ENCODE measurements around the gene GUCA1A.
"Not testable (repeated sequence)": the region's sequence is repeated elsewhere in the genome, so short reads cannot be mapped to it uniquely, and the experiment has no call there.

Gene GUCA1A

DNA sequence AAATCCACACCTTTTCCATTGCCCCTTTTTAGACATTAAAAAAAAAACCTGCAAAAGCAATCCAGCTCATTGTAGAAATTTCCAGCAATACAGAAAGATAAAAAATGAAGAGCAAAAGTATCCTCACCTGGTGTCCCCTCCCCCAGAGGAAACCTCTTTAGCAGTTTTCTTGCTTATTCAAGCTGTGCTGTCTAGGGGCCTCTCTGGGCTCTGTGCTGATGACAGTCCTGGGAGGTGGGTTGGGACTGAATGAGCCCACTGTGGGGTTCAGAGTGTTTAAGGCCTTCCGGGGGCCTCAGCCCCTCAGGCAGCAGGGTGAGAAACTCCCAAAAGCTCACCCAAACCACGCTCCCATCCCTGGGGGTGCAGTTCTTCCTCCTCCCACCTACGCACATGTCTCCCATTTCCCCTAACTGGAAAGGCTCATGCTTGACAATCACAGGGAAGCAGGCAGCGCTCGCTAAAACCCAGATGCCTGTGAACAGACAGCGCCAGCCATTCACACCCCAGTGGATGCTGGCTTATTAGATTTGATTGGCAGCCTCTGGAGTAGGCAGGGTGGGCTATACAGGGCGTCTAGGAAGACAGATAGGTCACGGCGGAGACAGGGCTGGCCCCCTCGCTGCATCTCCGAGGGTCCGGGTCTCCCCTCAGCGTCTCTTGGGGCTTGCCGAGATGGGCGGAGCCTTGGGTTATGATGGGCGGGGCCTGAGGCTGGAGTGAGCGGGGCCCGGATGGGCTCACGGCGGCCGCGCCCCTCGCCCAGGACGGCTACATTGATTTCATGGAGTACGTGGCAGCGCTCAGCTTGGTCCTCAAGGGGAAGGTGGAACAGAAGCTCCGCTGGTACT is 4.6 kb downstream of the GUCA1A start:
- DNase-seq (ENCODE audit: low read depth in 2 of 2) = no peak

DNA sequence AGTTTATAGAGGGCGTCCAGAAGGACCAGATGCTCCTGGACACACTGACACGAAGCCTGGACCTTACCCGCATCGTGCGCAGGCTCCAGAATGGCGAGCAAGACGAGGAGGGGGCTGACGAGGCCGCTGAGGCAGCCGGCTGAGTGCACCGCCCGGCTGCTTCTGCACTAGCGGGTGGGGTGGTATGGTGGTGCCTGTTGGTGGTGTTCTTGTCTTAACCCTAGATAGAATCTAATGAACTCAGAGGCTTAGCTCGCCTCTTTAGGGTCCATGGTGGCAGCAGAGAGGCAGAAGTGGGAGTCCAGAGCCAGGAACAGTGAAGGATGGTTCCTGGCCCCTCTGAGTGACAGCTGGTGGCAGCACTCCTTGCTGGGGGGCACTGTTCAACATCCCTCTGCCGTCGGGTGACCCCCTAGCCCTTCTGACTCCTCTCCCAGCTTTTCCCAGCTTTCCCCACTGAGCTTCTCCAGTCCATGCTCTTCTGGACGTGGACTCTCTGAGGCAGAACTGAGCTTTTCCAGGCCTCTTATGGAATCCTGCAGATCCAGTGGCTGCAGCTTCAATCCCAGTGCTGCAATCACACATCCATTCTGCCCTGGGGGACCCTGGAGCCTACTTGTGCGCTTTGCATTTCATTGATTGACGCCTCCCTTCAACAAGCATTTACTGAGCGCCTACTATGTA is 6.2 kb downstream of the GUCA1A start:
- DNase-seq (ENCODE audit: low read depth in 2 of 2) = no peak

DNA sequence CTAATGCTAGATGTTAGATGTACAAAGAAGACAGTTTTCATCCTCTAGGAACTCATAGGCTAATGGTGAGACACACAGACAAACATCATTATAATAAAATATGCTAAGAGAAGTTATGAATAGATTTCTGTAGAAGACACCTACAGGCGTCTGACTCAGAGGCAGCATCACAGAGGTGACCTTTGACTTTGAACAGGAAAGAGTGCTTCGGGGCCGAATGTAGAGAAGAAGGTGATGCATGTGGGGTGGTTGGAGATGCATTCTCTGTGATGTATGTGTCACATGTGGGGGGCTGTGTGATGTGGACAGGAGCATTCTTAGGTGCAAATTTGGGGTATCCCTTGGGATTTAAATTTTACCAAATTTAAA is 6.8 kb downstream of the GUCA1A start:
- no peak for DNase-seq (ENCODE audit: low read depth in 2 of 2)

DNA sequence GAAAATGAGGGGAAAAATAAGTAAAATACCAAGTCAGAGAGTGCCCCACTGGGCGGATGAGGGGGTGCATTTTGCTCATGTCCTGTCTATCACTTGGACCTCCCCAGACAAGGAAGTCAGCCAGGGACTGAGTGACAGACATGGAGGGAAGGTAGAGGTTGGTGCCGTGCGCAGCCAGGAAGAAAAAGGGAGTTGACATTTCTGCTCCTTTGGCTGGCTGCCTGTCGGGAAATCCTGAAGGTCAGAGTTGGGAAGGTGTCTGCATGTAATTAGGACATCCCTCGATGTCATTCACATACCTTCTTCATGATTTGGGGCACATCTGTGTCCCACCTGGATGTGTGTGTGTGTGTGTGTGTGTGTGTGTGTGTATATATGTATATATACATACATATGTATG is 8.9 kb downstream of the GUCA1A start:
- no peak for DNase-seq (ENCODE audit: low read depth in 2 of 2)

DNA sequence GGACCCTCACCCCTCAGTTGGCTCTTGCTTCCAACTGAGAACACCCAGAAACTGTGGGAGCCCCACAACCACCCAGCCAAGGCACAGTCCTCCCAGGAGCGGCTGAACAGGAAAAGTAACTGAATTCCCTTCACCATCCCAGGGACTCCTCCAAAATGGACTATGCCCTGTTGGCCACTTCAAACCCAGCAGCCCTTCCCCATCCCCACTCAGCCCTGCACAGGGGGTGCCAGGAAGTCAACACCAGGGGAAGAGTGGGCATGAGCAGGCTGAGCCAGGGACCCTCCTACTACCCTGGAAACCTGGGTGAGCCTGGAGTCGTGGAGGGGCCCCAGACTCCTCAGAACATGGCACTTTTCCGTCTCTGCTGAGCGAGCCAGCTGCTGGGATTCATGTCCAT is 11.3 kb downstream of the GUCA1A start:
- DNase-seq (ENCODE audit: low read depth in 2 of 2) = no peak

DNA sequence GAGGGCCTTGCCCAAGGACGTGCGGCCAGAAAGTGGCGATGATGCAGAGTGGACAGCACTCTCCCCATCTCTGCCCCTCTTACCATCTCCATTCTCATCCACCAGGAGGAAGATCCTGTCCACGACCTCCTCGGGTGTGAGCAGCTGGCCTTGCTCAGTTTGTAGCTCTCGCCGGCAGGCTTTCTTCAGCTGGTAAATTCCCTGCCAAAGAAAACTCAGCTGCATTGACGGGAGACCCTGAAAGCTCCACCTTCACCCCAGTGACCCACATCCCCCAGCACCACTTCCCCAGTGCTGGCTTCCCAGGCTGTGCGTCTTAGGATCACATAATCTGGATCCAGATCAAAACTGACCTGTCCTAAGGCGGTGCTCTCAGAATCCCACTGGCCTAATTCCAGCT is 12.4 kb downstream of the GUCA1A start:
- no peak for DNase-seq (ENCODE audit: low read depth in 2 of 2)

DNA sequence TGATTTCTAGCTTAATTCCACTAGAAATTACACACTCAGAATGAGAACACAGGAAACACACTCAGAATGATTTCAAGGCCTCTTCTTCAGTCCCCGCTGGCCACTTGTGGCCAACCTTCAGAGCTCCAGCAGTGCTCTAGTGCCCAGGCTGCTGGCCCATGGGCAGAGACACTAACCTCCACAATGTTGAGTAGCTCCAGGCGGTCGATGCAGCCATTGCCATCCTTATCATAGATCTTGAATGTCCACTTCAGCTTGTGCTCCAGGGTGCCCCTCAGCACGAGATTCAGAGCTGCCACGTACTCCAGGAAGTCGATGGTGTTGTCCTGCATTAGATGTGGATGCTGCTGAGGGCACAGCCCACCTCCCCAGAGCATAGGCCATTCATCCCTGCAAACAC is 15.2 kb downstream of the GUCA1A start:
- DNase-seq (ENCODE audit: low read depth in 2 of 2) = no peak

DNA sequence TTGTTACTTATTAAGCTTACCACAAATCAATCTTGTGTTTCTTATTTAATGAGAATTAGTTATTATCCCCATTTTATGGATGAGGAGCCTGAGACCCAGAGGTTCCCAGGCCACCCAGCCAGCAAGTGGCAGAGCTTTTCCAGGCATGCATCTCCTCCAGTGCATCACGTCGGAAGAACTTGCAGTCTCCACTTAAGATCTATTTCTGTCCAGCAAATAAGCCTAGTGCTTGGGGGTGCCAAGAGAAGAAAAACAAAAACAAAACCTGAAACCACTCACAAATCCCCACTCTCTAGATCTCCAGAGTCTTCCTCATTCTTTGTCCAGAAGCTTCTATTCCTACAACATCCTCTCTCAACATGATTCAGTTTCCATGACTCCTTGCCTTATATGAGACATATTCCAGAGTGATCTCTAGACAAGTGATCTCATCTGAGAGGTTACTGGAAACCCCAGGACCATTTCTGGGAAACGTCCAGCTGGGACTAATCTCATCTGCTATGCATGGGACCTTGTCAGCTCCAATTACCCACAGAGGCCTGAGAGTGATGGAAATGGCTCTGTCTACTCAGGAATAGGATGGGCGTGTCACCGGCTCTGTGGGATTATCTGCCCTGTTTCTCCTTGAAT is 17.5 kb downstream of the GUCA1A start:
- no peak for DNase-seq (ENCODE audit: low read depth in 2 of 2)

DNA sequence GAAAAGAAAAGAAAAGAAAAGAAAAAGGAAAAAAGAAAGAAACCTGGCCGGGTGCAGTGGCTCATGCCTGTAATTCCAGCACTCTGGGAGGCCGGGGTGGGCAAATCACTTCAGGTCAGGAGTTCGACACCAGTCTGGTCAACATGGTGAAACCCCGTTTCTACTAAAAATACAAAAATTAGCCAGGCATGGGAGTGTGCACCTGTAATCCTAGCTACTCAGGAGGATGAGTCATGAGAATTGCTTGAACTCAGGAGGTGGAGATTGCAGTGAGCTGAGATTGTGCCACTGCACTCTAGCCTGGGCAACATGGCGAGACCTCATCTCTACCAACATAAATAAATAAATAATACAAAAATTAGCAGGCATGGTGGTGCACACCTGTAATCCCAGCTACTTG is 19.2 kb downstream of the GUCA1A start:
- not testable (repeated sequence) for DNase-seq (ENCODE audit: low read depth in 2 of 2)

DNA sequence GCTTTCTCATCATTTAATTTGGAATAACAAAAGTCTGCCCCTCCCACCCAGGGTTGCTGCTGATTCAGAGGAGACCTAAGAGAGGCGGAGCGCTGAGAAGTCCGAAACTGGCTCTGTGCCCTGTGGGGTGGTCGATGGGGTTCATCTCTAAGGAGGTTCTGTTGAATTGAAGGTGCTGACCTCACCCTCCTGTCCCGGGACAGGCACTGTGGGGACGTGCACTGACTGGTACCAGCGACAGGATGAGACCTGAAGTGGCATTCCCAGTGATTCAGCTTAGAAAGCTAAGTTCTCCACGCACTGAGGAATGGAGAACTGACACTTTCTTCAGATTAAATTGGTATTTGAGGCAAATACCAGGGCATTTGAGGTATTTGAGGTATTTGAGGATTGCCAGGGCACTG is 20.3 kb downstream of the GUCA1A start:
- DNase-seq (ENCODE audit: low read depth in 2 of 2) = no peak

DNA sequence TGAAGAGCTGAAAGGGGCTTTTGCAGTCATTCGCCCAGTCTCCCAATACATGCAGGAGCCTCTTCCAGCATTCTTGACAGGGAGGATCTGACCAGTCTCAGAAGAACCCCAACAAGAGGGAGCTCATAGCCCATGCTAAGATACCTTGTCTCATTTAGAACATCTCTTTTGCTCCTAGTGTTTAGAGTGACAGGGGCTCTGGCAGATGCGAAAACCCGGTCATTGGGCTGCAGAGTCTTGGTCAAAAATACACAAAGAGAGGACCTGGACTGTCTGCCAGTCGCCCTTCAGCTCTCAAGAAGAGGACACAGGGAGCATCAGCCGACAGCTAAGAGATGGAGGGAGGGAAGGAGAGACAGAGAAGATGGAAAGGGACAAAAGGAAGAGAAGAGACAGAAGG is 20.9 kb downstream of the GUCA1A start:
- no peak for DNase-seq (ENCODE audit: low read depth in 2 of 2)

DNA sequence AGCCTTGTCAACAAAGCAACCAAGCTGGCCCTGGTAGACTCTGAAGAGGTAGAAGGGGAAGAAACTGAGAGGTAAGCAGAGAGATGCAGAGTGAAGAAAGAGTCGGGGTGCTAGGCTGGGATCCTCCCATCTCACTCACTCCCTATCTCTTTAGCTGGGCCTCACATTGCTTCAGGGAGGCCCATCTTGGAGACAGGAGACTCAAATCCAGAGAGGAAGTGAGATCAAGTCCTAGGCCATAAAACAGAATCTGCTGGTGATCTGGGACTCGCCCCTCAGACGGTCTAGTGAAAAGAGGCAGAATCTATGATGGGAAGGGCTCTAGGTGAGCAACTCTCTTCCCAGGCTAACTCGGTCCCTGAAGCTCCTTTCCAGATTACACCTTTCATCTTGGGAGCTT is 22.3 kb downstream of the GUCA1A start:
- DNase-seq (ENCODE audit: low read depth in 2 of 2) = no peak

DNA sequence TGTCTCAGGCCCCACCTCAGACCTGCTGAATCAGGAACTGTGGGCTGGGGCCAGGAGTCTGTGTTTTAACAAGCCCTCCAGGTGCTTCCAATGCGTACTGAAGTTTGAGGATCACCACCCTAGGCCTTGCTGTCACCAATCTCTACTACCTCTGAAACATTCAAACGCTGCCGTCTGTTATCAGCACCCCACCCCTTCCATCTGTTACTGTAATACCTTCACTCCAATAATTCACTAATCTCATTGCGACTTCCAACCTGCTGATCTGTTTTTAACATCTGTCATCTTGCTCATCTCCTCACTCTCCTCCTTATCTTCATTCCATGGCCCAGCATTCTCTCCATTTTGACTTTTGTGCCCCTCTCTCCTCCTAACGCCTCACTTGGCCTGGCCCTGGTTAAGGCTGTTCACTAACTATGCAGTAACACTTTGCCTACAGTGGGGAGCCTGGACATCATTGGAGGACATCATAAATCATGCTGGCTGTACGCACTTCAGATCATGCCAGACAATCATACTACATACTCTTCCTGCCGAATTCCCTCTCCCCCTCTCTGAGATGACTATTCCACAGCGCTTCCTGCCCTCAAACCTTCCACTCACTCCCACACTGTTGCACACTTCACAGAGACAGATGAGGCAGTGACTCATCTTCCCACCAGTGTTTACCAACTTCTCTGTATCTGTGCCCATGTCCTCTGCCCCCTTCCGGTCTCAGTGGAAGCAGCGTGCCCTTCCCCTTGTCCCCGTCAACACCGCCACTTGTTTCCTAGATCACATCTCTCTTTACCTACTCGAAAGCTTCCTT is 24.6 kb downstream of the GUCA1A start:
- peak in 1 of 2 donors; percentile 15 for DNase-seq (ENCODE audit: low read depth in 2 of 2)

DNA sequence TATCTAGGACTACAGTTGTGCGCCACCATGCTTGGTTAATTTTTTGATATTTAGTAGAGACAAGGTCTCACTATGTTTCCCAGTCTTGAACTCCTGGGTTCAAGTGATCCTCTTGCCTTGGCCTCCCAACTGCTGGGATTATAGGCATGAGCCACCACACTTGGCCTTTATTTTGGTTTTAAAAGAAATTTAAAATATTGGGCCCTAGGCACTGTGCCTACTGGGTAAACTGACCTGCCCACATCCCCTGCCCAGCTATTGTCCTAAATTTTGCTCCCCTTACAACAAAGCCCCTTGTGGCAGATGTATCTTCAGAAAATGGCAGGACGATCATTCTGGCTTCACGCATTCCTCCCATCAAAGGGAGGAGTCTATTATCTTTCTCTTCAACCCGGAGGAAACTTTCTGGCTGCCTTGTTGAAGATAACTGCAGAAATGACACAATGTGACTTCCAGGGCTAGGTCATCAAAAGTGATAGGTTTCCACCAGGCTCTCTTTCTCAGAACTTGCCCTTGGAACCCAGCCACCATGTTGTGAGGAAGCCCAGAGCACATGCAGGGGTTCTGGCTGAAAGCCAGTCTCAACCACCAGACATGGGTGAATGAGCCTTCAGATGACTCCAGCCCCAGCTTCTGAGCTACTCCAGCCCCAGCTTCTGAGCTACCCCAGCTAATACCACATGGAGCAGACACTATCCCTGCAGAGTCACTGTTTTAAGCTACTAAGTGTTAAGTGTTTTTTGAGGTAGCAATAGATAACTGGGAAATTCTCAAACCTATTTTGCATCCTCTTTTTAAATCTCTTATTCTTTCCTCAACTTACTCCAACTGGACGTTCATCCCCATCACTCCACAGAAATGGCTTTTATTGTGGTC is 26.2 kb downstream of the GUCA1A start:
- no peak for DNase-seq (ENCODE audit: low read depth in 2 of 2)

DNA sequence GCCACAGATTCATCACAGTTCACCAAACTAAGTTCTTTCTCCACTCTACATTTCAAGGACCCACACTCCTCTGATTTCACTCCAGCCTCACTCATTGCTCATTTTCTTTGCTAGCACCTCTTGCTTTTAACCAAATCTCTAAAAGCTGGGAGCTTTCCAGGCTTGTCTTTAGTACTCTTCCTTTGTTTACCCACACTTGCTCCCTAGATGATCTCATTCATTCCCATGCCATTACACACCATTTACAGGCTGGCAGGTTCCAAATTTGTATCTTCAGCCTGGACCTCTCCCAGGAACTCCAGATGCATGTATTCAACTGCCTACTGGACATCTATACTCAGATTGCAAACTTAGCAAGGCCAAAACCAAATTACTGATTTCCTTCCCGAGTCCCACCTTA is 26.9 kb downstream of the GUCA1A start:
- DNase-seq (ENCODE audit: low read depth in 2 of 2) = no peak

DNA sequence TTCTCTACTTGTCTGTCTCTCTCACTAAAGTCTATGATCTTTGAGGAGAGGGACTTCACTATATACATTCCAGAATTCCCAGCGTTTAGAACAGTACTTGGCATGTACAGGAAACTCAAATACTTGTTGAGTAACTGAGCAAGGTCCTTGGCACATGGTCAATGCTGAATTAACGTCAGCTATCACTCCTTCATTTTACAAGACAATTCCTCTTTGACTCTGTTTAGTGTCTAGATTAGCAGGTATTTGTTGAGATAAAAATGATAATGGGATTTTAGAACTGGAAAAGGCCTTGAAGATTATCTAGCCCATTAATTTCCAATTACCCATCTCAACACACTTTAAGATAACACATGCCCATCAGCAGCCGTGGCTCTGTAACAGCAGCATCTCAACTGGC is 28.2 kb downstream of the GUCA1A start:
- no peak for DNase-seq (ENCODE audit: low read depth in 2 of 2)

DNA sequence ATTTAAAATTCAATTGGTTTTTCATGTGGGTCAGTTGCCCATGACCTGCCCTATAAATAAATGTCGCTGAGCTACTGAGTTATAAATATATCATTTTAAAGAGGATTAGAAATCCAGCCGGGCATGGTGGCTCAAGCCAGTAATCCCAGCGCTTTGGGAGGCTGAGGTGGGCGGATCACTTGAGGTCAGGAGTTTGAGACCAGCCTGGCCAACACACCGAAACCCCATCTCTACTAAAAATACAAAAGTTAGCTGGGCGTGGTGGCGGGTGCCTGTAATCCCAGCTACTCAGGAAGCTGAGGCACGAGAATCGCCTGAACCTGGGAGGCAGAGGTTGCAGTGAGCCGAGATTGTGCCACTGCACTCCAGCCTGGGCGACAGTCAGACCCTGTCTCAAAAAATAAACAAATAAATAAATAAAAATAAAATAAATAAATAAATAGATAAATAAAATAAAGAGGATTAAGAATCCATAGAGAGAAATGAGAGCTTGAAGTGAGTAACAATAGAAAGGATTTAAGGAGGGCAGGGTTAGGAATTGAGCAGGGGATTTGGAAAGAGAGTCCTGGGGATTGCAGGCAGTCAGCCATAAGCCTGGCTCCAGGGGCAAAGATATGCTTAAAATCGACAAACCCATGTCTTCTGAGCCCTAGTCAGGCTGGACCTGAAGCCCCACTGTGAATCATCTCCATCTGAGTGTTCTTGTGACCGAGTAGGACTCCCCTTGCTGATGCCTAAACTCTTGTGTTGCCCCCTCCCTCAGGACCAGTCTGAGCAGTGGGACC is 29.2 kb downstream of the GUCA1A start:
- not testable (repeated sequence) for DNase-seq (ENCODE audit: low read depth in 2 of 2)

DNA sequence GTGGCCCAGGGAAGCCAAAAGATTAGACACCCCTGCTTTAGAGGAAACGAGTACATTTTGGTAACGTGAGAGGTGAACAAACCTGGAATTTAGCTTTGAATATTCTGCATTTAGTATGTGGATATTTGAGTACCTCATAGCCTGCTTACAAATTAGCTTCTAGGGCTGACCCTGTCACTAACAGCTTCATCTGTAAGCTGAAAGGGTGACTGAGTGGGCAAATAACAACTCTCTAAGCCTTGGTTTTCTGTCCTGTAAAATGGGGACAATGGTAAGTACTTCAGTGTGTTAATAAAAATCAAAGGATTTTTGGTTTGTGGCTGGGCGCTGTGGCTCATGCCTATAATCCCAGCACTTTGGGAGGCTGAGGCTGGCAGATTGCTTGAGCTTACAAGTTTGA is 30.0 kb downstream of the GUCA1A start:
- DNase-seq (ENCODE audit: low read depth in 2 of 2) = no peak

DNA sequence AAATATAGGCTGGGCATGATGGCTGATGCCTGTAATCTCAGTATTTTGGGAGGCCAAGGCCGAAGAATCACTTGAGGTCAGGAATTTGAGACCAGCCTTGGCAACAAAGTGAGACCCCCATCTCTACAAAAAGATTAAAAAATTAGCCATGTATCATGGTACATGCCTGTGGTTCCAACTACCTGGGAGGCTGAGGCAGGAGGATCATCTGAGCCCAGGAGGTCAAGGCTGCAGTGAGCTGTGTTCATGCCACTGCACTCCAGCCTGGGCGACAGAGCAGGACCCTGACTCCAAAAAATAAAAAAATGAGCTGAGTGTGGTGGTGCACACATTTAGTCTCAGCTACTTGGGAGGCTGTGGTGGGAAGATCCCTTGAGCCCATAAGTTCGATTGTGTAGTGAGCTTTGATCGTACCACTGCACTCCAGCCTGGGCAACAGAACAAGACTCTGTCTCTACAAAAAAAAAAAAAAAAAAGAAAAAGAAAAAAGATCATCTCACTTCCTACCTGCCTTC is 31.7 kb downstream of the GUCA1A start:
- DNase-seq (ENCODE audit: low read depth in 2 of 2) = no peak

DNA sequence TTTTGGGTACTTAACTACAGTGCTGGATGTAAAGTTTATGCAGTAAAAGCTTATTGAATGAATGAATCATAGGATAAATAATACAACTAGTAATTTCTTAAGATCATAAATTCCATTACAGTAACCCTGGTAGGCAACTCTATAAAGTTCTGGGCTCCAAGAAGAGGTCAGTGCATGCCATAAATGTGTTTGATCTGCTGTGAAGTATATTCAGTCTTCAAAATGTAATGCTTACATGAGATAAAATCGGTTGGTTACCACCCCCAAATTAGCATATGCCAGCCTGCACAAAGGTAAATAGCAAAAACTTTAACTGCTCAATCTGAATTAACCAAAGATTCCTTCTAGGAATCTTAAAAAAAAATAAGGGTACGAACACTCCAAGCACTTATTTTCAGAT is 34.4 kb downstream of the GUCA1A start:
- DNase-seq (ENCODE audit: low read depth in 2 of 2) = not testable (repeated sequence)

Data from stimulated activated CD4-positive, alpha-beta T cell treated with anti-CD3 and anti-CD28 coated beads, Interleukin-1b, Interleukin-23, amount 100 ng/mL, for 4 hours (primary cell).